SH-SY5Y (cell line): Measurements from ENCODE around the gene IFRD2.

Experiments used
- GATA2 ChIP-seq: IDR thresholded peaks from 2 replicates; pipeline ENCODE4 v1.6.1; 2011; ENCODE audit warnings: mild to moderate bottlenecking, low read depth, low read length
- GATA3 ChIP-seq: IDR thresholded peaks from 2 replicates; pipeline ENCODE4 v1.6.1; 2011; ENCODE audit warnings: low read depth, mild to moderate bottlenecking, low read length, moderate library complexity

IFRD2 gene

GRCh38 chr3:50261505-50261904, 30.7 kb downstream of the IFRD2 start:
- TF ChIP-seq GATA3 (no peak), GATA2 (no peak)

DNA sequence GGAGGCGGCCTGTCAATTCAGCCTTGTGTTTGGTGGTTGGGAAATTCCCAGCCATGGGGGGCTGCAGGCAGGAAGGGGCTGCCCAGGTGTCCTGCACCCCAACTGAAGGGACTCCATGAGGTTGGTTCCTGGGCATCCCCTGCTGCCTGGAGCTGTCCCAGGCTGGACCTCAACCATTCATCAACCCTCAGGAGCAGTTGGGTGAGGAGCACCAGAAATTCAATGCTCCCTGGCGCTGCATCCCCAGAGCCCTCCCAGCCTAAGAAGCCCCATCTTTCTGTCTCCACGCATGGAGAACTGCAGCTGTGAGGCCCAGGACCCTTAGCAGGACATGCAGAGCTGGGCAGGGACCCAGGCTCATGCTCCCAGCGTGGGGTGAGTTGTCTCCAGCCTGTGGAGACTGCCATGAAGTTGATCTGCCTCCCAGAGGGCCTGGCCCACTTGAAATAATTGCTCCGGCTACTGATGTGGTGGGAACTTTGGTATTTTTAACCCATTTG, 31.2 kb downstream of the IFRD2 start:
- no peak for TF ChIP-seq GATA3
- TF ChIP-seq GATA2 = no peak

- no peak for TF ChIP-seq GATA3
- TF ChIP-seq GATA2 = no peak
Observed at GRCh38 chr3:50260027-50260941, 31.9 kb downstream of the IFRD2 start.

DNA sequence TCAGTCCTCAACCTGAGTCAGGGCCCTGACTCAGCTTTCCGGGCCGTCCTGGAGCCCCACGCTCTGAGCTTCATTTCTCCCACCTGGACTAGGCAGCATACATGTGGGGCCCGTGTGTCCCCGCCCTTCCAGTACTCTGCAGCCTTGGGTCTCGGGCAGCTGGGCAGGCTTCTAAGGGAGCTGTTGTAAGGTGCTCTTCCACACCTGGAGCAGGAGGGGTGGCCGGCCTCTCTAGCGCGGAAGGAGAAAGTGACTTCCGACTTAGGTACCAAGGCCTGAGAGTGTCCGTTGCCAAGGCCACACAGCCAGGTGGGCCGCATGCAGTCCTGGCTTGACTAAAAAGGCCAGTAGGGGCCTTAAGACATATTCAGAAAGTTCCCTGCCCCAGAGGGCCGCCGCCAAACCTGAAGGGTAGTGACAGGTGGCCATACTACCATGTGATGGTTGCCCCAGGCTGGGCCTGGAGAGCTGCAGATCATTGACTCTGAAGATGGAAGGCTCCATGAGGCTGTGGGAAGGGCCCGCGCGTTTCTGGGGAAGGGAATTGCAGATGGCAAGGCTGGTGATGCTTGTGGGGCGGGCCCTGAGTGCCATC, 32.7 kb downstream of the IFRD2 start:
- TF ChIP-seq GATA3 (no peak), GATA2 (no peak)

DNA sequence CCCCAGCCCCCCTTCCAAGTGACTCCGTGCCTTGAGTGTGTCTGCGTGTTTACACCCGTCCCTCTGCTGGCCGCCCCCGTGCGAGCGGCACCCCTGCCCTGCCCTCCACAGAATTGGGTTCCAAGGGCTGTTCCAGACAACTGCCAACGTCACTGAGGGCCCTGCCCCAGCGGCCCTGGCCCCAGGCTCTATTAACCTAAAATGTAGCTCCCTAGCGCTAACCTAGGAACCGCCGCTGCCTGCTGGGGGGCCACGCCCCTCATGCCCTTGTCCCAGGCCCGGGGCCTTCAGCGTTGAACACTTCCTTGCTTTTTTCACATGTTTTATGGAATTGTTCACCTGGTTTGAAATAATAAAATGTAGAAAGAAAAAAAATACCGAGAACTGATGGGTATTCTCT, 33.2 kb downstream of the IFRD2 start:
- TF ChIP-seq GATA3 (no peak), GATA2 (no peak)

- TF ChIP-seq GATA3 = no peak
- TF ChIP-seq GATA2 = no peak
Observed at GRCh38 chr3:50258029-50258680, 34.1 kb downstream of the IFRD2 start.

- TF ChIP-seq GATA3 = no peak
- TF ChIP-seq GATA2 = no peak
Observed at GRCh38 chr3:50256978-50257890, 35.0 kb downstream of the IFRD2 start.

GRCh38 chr3:50255251-50255615, 37.0 kb downstream of the IFRD2 start:
- TF ChIP-seq GATA3 (no peak), GATA2 (no peak)

GRCh38 chr3:50254577-50255250, 37.5 kb downstream of the IFRD2 start:
- TF ChIP-seq GATA3 (no peak), GATA2 (no peak)

DNA sequence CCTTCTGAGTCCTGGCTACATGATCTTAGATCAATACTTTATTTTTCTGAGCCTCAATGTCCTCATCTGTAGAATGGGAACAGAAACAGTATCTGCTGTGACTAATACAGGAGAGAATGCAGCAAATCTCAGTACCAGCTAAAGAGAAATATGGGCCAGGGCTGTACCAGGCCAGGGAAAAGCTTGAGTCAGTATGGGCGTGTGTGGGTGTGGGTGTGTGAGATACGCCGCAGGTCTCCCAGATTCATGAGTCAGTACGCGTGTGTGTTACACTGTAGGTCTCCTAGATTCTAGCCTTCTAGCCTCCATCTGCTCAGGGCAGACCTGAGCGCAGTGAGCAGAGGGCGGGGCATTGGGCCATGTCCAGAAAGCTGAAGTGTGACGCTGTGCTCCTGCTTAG, 41.0 kb downstream of the IFRD2 start:
- TF ChIP-seq GATA3 (no peak), GATA2 (no peak)

- TF ChIP-seq GATA3 (no peak), GATA2 (no peak)
Observed at GRCh38 chr3:50250514-50250913, 41.7 kb downstream of the IFRD2 start.

DNA sequence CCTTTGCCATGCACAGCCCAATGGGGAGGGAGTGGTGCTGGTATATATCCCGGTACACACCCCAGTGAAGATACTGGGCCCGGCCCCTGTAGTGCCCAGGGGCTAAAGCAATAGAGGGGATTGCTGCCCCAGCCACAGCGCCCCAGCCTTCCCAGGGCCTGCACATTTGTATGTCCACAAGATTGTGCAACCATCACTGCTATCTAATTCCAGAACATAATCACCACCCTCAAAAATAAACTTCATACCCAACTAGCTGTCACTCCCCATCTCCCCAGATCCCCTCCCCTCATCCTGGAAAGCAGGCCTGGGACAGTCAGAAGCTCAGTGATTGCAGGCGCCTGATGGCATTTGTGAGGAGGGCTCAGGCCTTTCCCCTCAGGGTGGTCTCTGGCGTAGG, 42.8 kb downstream of the IFRD2 start:
- TF ChIP-seq GATA3 = no peak
- no peak for TF ChIP-seq GATA2

- TF ChIP-seq GATA3 = no peak
- no peak for TF ChIP-seq GATA2
Observed at GRCh38 chr3:50248387-50248786, 43.8 kb downstream of the IFRD2 start.

- TF ChIP-seq GATA3 (no peak), GATA2 (no peak)
Observed at GRCh38 chr3:50246517-50246954, 45.7 kb downstream of the IFRD2 start.
